Stimulated activated CD8-positive, alpha-beta memory T cell treated with anti-CD3 and anti-CD28 coated beads, Interleukin-7, amount 100 ng/mL, for 48 hours (primary cell): ENCODE measurements around the gene SMAD1.

Experiments used
- DNase-seq, 2 donors: peaks; one replicate each; pipeline ENCODE4 v3.0.0-alpha.2; 2020; ENCODE audit warnings: low read depth in 1 of 2; ENCODE audit errors: extremely low read depth in 1 of 2

SMAD1 gene

DNA sequence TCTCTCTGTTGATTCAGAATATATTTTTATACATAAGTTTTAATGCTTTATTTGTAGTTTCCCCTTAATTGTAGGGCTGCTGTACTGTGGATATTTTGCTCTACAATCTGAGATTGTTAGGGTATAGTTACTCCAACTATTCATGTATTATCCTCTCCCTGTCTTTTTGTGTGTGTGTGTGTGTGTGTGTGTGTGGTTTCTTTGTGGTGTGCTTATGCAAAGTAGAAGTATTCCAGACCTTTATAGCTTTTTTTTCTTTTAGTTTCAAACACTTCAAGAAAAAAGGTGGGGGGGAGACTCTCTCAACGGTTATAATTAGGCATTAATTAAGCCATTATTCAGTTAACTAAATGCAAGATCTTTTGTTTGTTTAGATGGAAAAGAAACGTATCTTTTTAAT, 6.7 kb downstream of the SMAD1 start:
- no peak for DNase-seq

DNA sequence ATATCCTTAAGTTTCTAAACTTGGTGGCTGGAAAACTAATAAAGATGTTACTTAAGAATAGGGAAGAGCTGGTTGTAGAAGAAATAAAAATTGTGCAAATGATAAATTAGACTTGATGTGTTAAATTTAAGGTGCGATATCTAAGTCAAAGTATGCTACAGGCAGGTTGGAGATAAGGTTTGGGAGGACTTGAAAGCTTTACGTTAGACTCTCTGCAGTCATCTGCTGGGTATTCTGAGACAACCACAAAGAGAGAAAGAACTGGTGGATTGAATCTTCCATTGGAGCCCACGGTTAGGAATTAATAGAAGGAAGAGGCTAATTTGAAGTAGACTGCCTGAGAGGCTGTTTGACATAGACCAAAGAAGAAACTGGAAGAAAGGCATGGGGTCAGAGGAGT, 7.9 kb downstream of the SMAD1 start:
- DNase-seq = no peak

DNA sequence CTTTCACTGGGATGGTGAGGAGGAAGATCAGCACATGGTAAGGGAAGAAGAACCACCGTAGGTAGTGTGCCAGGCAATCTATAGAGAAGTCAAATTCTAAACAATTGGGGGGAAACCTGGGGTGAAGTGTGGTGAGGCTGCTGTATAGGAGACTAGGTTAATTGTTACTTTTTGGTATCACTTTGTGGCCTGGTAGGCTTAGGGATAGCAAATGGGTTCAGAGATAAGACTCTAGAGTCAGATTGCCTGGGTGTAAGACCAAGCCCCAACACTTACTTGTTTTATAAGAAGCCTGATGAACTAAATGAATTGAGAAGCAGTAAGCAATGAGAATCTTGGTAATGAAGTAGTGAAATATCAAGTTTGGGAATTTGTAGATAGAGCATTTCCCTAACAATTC, 8.7 kb downstream of the SMAD1 start:
- DNase-seq = no peak

DNA sequence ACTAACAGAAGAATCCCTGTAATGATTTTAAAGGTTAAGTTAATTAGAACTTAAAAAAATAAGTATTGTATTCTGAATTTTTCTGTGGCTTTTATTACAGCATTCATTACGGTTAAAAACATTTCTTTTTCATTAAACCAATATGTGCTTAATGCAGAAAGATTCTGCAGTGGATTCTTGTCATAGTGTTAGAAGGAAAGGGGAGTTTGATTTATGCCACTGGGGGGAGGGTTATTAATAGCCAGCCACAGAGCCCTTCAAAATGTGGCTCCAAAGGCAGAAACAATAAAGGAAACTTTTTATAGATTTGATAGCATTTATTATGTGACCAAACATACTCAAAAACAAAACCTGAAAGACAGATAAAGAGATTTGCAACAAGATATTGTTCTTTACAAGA, 9.1 kb downstream of the SMAD1 start:
- DNase-seq = no peak

DNA sequence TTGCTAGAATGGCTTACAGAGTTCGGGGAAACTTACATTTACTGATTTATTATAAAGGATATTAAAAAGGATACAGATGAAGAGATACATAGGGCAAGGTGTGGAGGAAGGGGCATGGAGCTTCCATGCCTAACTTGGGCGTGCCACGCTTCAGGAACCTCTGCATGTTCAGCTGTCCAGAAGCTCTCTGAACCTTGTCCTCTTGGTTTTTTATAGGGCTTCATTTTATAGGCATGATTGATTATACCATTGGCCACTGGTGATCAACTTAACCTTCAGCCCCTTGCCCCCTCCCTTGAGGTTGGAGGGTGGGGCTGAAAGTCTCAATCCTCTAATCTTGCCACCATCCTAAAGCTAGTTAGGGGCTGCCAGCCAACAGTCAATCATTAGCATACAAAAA, 10.7 kb downstream of the SMAD1 start:
- no peak for DNase-seq

DNA sequence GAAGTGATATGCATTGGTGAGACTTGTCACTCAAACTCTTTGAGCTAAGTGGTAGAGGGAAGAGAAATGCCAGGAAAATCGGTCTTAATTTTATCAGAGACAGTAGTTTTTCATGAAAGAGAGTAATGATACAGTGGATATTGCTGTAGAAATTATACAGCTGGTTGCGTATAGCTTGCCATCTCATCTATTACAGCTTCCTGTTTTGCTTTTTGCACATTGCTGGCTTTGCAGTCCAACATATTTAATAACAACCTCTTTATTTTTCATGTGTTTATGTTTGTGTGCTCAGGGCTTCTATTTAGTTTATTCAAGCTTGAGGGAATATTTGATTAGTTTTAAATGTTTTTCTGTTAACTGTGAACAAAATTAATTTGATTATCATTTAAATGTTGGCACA, 11.5 kb downstream of the SMAD1 start:
- no peak for DNase-seq

DNA sequence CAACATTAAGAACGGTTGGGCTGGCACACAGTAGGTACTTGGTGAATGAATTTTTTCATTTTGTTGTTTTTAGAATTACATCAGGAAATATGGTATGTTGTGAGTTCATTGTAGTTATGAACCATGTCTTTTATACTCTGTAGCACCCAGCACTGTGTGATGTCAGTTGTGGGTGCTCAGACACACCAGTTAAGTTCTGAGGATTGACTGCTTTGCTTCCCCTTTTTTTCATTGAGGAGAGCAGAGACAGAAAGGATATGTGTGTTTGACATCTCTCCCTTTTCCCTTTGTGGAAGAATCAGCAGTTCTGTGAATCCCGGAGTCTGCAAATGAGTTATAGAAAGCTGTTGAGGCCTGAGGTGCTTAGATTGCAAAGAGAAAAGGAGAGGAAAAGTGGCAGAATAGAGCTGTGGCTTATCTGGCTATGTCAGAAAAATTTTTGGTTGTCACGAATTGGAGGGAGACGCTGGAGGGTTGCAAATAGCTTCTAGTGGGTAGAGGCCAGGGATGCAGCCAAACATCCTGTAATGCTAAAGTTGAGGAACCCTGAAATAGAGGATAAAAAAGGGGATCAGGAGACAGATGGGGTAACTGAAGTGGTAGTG, 13.1 kb downstream of the SMAD1 start:
- DNase-seq = no peak

DNA sequence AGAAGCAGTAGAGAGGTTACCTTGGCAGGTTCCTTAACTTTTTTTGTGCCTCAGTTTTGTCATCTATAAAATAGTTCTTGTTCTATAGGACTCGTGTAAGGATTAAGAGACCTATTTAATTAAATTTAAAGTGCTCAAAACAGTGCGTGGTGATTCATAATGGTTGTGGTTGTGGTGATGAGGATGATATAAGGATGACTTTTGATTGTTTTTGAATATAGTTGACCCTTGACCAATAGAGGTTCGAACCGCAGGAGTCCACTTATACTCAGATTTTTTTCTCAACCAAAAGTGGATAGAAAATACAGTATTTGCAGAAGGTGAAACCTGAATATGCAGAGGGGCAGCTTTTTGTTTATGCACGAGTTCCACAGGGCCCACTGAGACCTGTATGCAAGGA, 14.6 kb downstream of the SMAD1 start:
- no peak for DNase-seq

DNA sequence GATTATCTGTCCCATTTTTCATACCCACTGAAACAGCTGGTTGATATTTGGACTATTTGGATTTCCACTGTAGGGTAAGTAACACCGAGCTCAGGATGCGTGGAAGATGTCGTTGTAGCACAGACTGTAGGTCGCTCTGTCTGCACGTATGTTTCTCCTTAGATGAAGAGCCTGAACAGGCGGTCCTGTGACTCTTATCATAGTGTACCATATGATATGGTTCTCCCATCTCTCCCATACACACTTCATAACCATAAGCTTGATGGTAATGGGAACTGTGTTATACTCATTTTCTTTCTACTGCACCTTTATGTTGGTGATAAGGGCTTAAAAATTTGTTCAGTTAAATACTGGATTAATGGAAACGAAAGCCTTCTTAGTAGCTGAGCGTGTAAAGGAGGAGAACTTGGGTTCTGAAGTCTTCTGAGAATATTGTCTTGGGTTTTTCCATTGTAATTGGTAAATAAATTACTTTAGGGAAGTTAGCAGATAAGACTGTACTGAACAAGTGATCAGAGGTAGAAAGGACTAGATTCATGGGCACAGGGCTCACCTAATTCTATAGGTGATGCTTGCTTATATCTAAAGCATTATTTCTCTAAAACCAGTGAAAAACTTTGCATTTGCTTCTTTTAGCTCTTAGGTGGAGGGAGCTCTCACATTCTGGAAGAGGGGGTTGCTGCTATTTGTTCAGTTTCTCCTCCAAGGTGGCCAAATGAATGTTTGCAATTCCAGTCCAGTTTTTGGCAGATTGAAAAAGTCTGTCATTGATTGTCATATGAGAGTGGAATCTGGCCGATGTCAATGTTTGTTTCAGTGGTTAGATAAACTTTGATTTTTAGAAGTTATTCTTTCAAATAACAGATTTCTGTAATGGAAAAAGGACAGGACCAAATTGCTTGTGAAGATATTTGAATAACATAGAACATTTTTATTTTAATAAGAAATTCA, 15.8 kb downstream of the SMAD1 start:
- DNase-seq = no peak

DNA sequence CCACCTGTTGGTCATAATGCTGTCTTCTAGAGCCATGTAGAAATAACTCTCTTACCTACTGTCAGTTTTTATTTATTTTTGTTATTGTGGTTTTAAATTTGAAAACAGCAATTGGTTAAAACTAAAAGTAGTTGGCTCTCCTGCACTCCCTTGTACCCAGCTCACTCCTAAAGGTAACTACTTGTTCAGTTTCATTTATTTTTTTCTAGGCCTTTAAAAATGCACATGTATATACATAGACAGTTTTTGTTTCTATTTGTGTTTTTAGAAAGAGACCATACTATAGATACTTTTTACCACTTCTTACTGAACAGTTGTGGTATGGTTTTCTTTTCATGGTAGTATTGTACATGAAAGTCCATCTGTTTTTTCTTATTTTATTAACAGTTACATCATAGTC, 16.8 kb downstream of the SMAD1 start:
- DNase-seq = no peak

DNA sequence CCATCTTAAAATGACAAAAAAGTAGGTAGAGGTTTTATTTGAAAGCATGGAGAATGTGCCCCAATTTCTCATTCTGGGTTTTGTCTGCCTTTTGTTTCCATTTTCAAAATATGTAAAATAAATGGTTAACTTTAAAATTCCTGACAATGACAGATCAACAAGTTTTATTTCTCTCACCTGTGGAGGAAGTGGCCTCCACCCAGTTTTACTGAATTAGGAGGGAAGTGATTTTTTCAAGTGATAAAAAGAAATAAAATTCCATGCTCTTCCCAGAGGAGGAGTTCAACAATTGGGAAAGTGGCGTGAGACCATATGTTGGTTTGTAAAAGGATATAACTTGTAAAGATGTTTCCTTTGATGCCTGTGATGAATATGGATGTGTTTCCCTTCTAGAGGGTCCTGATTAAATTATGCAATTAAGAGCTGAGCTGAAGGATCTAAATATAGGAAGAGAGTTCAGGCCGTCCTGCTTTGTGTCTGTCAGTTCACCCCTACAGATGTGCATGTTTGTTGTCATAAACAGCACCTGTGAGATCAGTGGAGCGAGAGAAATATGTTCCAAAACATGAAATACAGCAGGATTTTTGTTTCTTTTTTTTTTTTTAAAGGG, 19.5 kb downstream of the SMAD1 start:
- no peak for DNase-seq

DNA sequence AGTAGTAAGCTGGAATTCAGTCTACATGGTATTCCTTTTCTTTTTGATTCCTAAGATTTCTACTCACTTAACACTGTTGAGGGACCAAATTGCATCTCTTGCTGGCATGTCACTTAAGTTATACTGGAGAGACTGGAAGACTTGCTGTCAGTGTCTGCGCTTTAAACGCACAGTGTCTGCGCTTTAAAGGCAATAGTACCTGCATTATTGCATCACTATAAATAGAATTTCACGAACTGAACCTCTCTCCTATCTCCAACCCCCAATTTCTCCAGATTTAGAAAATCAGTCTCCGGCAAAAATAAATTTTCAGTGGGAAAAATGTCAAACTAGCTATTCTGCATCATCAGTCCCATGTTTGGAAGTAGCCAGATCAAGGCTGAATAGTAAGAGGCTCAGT, 21.2 kb downstream of the SMAD1 start:
- DNase-seq = no peak

DNA sequence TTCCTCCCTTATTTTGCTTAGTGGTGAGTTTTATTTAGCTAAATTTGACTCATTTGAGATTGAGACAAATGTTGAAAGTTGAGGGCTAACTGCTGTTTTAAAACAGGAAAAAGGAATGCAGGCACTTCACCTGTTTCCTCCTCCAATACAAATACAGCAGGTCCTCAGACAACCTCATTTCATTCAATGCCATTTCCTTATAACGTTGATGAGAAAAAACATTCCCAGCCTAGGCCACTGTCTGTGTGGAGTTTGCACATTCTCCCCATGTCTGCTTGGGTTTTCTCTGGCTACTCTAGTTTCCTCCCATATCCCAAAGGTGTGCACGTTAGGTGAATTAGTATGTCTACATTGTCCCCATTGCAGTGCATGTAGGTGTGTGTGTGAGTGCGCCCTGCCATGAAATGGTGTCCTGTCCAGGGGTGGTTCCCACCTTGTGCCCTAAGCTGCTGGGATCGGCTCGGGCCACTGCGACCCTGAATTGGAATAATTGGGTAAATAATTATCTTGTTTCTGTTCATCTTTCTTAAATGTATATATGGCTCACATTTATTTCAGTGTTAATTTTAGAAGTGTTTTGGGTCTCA, 21.9 kb downstream of the SMAD1 start:
- DNase-seq = no peak

DNA sequence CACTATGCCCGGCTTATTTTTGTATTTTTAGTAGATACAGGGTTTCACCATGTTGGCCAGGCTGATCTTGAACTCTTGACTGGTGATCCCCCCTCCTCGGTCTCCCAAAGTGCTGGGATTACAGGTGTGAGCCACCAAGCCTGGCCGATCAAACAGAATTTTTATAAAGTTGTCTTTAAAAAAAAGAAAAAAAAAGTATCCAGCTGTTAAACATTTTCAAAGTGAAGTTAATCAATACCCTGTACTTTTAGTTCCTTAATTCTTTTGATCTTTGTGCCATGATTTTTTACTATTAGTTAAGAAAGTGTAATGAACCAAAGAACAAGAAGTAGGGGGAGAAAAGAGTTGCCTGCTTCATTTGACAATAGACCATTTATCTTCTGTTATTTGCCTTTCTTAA, 24.3 kb downstream of the SMAD1 start:
- no peak for DNase-seq

DNA sequence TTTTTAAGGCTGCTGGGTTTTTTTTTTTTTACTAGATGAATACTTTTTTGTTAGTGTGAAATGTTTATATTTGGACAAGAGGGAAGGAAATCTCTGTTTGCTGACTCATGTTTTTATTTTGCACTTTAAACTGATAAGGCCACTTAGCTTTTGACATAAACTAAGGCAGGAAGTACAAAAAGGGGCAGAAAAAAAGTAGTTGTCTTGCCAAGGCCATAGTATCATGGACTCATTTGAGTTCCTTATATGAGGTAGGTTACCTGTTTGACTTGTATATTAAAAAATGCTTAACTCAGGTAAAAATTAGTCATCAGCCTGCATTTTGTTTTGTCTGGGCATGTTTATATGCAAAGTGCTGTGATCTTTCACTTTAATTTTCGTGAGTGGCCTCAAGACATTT, 26.0 kb downstream of the SMAD1 start:
- DNase-seq = no peak

DNA sequence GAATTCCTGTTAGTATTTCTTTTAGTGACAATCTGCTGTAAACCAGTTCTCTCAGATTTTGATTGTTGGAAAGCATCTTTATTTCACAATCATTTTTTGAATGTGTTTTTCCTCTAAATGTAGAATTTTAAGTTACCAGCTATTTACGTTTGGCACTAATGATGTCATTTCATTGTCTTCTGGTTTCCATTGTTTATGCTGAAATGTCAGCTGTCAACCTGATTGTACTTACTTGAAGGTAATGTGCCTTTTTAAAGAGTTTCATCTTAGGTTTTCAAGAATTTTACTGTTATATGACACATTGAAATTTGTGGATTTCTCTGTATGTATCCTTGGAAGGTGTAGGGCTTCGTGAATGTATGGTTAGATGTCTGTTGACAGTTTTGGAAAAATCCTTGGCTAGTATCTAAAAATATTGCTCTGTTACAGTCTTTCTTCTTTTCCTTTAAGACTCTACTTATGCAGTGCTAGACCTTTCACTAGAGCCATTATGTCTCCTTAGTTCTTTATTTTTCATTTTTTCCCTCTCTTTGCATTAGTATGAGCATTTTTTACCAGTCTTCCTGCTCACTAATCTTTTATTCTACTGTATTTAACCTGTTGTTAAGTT, 30.4 kb downstream of the SMAD1 start:
- no peak for DNase-seq

DNA sequence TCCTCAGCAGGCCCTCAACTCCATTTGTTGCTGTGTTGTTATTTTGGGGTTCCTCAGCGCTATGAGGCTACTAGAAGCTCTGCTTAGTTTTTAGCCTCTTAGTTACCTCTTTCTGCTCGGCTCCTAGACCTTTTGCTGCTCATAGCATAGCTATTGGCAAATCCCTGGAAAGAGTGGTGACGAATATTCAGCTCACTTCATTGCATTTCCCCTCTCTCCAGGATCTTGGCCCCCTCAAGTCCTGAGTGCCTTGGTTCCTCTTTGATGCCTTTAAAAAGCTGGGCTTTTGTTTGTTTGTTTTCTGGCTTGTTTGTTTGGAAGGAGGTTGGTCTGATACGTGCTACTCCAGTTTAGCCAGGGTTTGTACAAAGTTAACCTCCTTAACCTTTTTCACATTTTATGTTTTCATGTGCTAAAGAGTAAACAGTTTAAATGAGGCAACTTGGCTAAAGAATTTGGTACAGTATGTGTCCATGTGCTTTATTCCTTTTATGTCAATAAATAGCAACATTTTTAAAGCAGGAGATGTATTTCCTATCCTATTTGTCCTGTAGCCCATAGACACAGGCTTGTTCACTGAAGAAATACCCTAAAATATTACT, 31.5 kb downstream of the SMAD1 start:
- DNase-seq = no peak

DNA sequence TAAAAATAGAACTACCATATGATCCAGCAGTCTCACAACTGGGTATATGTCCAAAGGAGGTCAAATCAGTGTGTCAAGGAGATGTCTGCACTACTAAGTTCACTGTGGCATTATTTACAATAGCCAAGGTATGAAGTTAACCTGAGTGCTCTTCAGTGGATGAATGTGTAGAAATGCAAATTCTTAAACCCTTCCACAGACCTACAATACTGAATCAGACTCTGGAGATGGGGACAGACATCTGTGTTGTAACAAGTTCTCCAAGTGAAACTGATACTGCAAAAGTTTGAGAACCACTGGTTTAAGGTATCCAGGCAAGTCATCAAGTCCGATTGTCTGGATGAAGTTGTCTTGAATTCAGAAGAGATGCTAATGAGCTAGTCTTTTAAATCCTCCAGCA, 38.5 kb downstream of the SMAD1 start:
- no peak for DNase-seq

DNA sequence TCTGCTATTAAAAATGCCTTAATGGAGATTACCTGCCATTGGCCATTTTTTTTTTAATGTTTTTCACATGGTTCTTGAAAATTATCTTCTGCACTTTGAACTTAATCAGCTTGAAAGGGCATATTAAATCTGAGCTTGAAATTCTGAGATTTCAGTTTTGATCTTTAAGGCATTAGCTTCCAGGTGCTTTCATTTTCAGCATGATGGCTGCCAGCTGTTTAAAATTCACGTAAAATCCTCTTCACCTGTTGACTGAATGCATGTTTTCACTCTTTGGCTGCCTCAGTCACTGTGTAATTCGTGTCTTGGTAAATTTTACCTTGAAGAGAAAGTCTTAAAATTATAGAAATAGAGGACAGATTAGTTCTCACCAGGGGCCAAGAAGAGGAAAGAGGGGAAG, 39.6 kb downstream of the SMAD1 start:
- no peak for DNase-seq

DNA sequence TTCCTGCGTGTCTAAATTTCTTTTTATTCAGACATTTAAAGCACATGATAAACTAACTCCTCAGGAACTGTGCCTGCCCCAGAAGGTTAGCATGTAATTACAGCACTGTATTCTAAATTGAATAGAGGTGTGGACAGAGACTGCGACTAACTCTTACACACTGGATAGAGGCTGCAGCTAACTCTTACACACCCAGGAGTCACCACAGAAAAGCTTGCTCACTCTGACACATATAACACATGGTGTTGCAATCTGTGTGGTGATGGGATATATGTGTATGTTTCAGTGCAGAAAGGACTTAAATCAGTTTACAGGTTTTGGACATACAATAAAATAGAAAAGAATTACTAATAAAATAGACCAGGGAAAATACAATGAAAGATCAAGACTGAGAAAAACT, 41.5 kb downstream of the SMAD1 start:
- no peak for DNase-seq

DNA sequence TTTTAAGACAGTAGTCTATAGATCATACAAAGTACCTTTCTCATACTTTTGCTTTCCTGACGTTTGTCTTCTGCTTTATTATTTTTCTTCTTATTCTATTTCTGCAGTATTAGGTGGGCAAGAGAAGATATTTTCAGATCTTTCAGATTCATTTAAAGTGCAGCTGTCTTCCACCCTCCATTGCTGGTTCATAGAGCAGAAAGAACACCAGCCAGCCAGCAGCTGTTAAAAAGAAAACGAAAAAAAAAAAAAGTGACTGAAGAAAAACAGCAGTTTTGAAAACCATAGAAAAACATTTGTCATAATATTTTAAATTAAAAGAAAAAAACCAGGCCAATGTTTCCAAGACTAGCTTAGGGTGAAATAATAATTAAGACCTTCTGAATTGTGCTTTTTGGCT, 42.9 kb downstream of the SMAD1 start:
- DNase-seq = no peak
